Measurements from ENCODE around the gene PSME3IP1.

DNA sequence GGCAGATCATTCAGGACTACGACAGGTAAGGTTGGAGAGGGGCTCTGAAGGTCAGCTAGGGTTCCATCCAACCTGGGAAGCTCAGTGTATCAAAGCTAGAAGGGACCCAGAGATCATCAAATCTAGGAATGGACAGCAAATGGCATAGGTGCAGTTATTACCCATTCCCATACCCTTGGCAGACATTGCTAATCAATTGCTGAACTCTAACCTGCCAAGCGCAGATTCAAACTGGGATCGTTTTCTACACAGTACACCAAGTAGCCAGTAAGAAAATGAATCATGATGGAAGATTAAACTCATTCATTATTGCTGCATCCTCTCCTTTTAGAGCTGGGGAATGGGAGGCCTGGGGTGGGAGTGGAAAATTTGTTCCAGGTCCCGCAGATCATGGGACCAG, 59.9 kb downstream of the PSME3IP1 start:
- TF ChIP-seq POLR2A (IDR thresholded peaks at IDR 0.05), result no peak
- TF ChIP-seq, protein P1, sequence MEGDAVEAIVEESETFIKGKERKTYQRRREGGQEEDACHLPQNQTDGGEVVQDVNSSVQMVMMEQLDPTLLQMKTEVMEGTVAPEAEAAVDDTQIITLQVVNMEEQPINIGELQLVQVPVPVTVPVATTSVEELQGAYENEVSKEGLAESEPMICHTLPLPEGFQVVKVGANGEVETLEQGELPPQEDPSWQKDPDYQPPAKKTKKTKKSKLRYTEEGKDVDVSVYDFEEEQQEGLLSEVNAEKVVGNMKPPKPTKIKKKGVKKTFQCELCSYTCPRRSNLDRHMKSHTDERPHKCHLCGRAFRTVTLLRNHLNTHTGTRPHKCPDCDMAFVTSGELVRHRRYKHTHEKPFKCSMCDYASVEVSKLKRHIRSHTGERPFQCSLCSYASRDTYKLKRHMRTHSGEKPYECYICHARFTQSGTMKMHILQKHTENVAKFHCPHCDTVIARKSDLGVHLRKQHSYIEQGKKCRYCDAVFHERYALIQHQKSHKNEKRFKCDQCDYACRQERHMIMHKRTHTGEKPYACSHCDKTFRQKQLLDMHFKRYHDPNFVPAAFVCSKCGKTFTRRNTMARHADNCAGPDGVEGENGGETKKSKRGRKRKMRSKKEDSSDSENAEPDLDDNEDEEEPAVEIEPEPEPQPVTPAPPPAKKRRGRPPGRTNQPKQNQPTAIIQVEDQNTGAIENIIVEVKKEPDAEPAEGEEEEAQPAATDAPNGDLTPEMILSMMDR (IDR thresholded peaks at IDR 0.05), result no peak

Data from adrenal gland (tissue), 5 donors.